ENCODE data around the gene ZBTB46.

- TF ChIP-seq CTCF (IDR thresholded peaks at IDR 0.05) (no peak), EP300 (IDR thresholded peaks at IDR 0.05) (no peak)
Measured at GRCh38 chr20:63731410-63731809, 99.7 kb downstream of the ZBTB46 start.

All from sigmoid colon (tissue), 4 donors.